H1 (cell line): ENCODE data around the gene KAZALD1. TPM values are rescaled to one million over a fixed set of nuclear protein-coding genes. Genes with fewer than 3 reads are reported as not detected.

Experiments used
- CTCF ChIA-PET: fragments of 300-600 bp; sonication (Branson Sonifier 250); formaldehyde crosslinking; loops from one replicate; lab custom pipeline; 2021; ENCODE audit not compliant: partially characterized antibody; lab: Charles Lee
- POLR2A ChIA-PET: fragments of 300-600 bp; sonication (Branson Sonifier 250); formaldehyde crosslinking; loops from one replicate; lab custom pipeline; 2021; ENCODE audit warnings: inconsistent platforms; ENCODE audit not compliant: partially characterized antibody; lab: Charles Lee
- DNase-seq, 2 experiments: peaks; one replicate each; pipeline versions ENCODE4 v3.0.0 to v3.0.0-alpha.2; 2010 to 2022; ENCODE audit warnings: low spot score in 2 of 2, low read depth in 1 of 2, mixed read lengths in 1 of 2
- FAIRE-seq: peaks from 2 replicates; lab custom pipeline; 2011; peaks lifted over from hg19 to GRCh38; lab: Jason Lieb, UNC
- H2AFZ ChIP-seq: 2 replicates; pipeline ENCODE4 v1.8.1; 2012; ENCODE audit warnings: low read length, inconsistent platforms
- H2AK5ac ChIP-seq: 2 replicates; pipeline ENCODE4 v1.6.1; 2013; ENCODE audit warnings: low read depth, low read length
- H2BK120ac ChIP-seq: replicated peaks from 2 replicates; pipeline ENCODE3; 2013; ENCODE audit warnings: low read depth, low read length, inconsistent platforms
- H2BK12ac ChIP-seq: 2 replicates; pipeline ENCODE4 v1.6.1; 2013; ENCODE audit warnings: low read depth, low read length
- H2BK15ac ChIP-seq: 2 replicates; pipeline ENCODE4 v1.6.1; 2013; ENCODE audit warnings: low read length
- H2BK20ac ChIP-seq: 2 replicates; pipeline ENCODE4 v1.6.1; 2013; ENCODE audit warnings: low read length
- H2BK5ac ChIP-seq: 2 replicates; pipeline ENCODE4 v1.6.1; 2013; ENCODE audit warnings: low read depth, low read length
- H3K14ac ChIP-seq: 2 replicates; pipeline ENCODE4 v1.6.1; 2013; ENCODE audit warnings: inconsistent platforms; ENCODE audit not compliant: insufficient read length
- H3K18ac ChIP-seq: 2 replicates; pipeline ENCODE4 v1.6.1; 2013; ENCODE audit warnings: low read length; ENCODE audit errors: extremely low read depth
- H3K23ac ChIP-seq: 2 replicates; pipeline ENCODE4 v1.6.1; 2013; ENCODE audit warnings: inconsistent platforms; ENCODE audit not compliant: insufficient read length
- H3K23me2 ChIP-seq: 2 replicates; pipeline ENCODE4 v1.6.1; 2013; ENCODE audit warnings: low read depth, low read length
- H3K27ac ChIP-seq: 2 replicates; pipeline ENCODE4 v1.6.1; 2011; ENCODE audit warnings: low read depth, low read length, inconsistent platforms
- H3K27me3 ChIP-seq, 4 experiments: replicated peaks in 1 of 4; 1 replicate in 1 of 4; 2 replicates in 3 of 4; pipeline versions ENCODE4 v1.6.1 to v1.8.1; 2011 to 2013; ENCODE audit warnings: low read length in 3 of 4, mild to moderate bottlenecking in 3 of 4, inconsistent platforms in 2 of 4, mixed read lengths in 2 of 4, moderate library complexity in 1 of 4; ENCODE audit not compliant: control insufficient read depth in 3 of 4, insufficient read depth in 3 of 4; ENCODE audit errors: extremely low read depth in 1 of 4
- H3K36me3 ChIP-seq, 4 experiments: 2 replicates each; pipeline versions ENCODE4 v1.6.1 to v1.8.1; 2011 to 2013; ENCODE audit warnings: mild to moderate bottlenecking in 4 of 4, low read length in 3 of 4, moderate library complexity in 2 of 4, control low read depth in 1 of 4, inconsistent platforms in 1 of 4; ENCODE audit not compliant: insufficient read depth in 4 of 4, control insufficient read depth in 2 of 4
- H3K4ac ChIP-seq: replicated peaks from 2 replicates; pipeline ENCODE3; 2013; ENCODE audit warnings: low read length, low read depth, mixed read lengths, inconsistent platforms; ENCODE audit not compliant: insufficient read length
- H3K4me1 ChIP-seq, 4 experiments: replicated peaks in 1 of 4; 1 replicate in 1 of 4; 2 replicates in 3 of 4; pipeline versions ENCODE4 v1.6.1 to v1.8.1; 2011 to 2013; ENCODE audit warnings: low read length in 3 of 4, inconsistent platforms in 2 of 4, mixed read lengths in 1 of 4; ENCODE audit not compliant: insufficient read depth in 4 of 4, control insufficient read depth in 3 of 4
- H3K4me2 ChIP-seq, 2 experiments: 2 replicates each; pipeline versions ENCODE4 v1.6.1 to v1.8.1; 2011 to 2013; ENCODE audit warnings: low read depth in 2 of 2, low read length in 2 of 2, control low read depth in 1 of 2, inconsistent platforms in 1 of 2, mild to moderate bottlenecking in 1 of 2; ENCODE audit not compliant: insufficient read depth in 1 of 2
- H3K4me3 ChIP-seq, 4 experiments: fragments of 200-600, 300-600 bp in 1 of 4; sonication (generic), shearing (Covaris generic), sonication (Bioruptor Twin) in 1 of 4; 2 replicates each; pipeline versions ENCODE4 v1.5.1 to v1.8.1; 2011 to 2016; ENCODE audit warnings: low read length in 4 of 4, low read depth in 3 of 4, control low read depth in 2 of 4, inconsistent platforms in 2 of 4, mild to moderate bottlenecking in 2 of 4, mixed read lengths in 1 of 4, moderate library complexity in 1 of 4; ENCODE audit not compliant: insufficient read depth in 2 of 4; ENCODE audit errors: extremely low read depth in 1 of 4
- H3K56ac ChIP-seq: replicated peaks from 2 replicates; pipeline ENCODE3; 2013; ENCODE audit warnings: low read depth, mild to moderate bottlenecking, mixed read lengths, low read length, inconsistent platforms; ENCODE audit not compliant: insufficient read length
- H3K79me1 ChIP-seq: 2 replicates; pipeline ENCODE4 v1.6.1; 2013; ENCODE audit warnings: low read depth, low read length, control low read depth
- H3K79me2 ChIP-seq, 2 experiments: 2 replicates each; pipeline versions ENCODE4 v1.6.1 to v1.8.1; 2012 to 2013; ENCODE audit warnings: low read length in 2 of 2, mild to moderate bottlenecking in 2 of 2, inconsistent platforms in 1 of 2; ENCODE audit not compliant: insufficient read depth in 2 of 2, control insufficient read depth in 1 of 2
- H3K9ac ChIP-seq, 4 experiments: replicated peaks in 1 of 4; 1 replicate in 1 of 4; 2 replicates in 3 of 4; pipeline versions ENCODE4 v1.6.1 to v1.8.1; 2011 to 2013; ENCODE audit warnings: low read depth in 3 of 4, low read length in 3 of 4, control low read depth in 2 of 4, mild to moderate bottlenecking in 2 of 4, moderate library complexity in 2 of 4, inconsistent platforms in 1 of 4; ENCODE audit errors: extremely low read depth in 1 of 4
- H3K9me3 ChIP-seq, 2 experiments: 2 replicates each; pipeline versions ENCODE4 v1.6.1 to v1.8.1; 2012 to 2013; ENCODE audit warnings: mild to moderate bottlenecking in 2 of 2, moderate library complexity in 2 of 2, control low read depth in 1 of 2, inconsistent platforms in 1 of 2, low read depth in 1 of 2, low read length in 1 of 2, mixed read lengths in 1 of 2; ENCODE audit not compliant: insufficient read depth in 2 of 2
- H4K20me1 ChIP-seq, 2 experiments: replicated peaks in 1 of 2; 2 replicates each; pipeline versions ENCODE3 to v1.8.1; 2011 to 2013; ENCODE audit warnings: inconsistent platforms in 2 of 2, low read length in 2 of 2, mild to moderate bottlenecking in 1 of 2; ENCODE audit not compliant: insufficient read depth in 2 of 2, control insufficient read depth in 1 of 2
- H4K5ac ChIP-seq: 2 replicates; pipeline ENCODE4 v1.6.1; 2013; ENCODE audit warnings: low read length, low read depth, mixed read lengths, inconsistent platforms; ENCODE audit not compliant: insufficient read length
- H4K8ac ChIP-seq: 2 replicates; pipeline ENCODE4 v1.8.0; 2013; ENCODE audit warnings: mild to moderate bottlenecking, moderate library complexity, low read length, inconsistent platforms; ENCODE audit not compliant: insufficient read depth; ENCODE audit errors: extremely low read depth
- H4K91ac ChIP-seq: replicated peaks from 2 replicates; pipeline ENCODE3; 2013; ENCODE audit warnings: low read length, mixed read lengths, inconsistent platforms; ENCODE audit not compliant: insufficient read length
- ATF2 ChIP-seq: IDR thresholded peaks from 2 replicates; pipeline ENCODE4 v1.6.1; 2012; ENCODE audit warnings: low read length, inconsistent platforms
- ATF3 ChIP-seq: IDR thresholded peaks from 2 replicates; pipeline ENCODE4 v1.6.1; 2011; ENCODE audit warnings: low read depth, mild to moderate bottlenecking, low read length; ENCODE audit not compliant: insufficient read depth
- CTCF ChIP-seq, 3 experiments: IDR thresholded peaks; 1 replicate in 2 of 3; 2 replicates in 1 of 3; pipeline versions ENCODE4 v1.5.1 to v1.6.1; 2011; ENCODE audit warnings: low read length in 3 of 3, mild to moderate bottlenecking in 3 of 3, inconsistent platforms in 2 of 3, low read depth in 1 of 3, moderate library complexity in 1 of 3; ENCODE audit not compliant: insufficient read depth in 1 of 3; ENCODE audit errors: control extremely low read depth in 1 of 3
- EP300 ChIP-seq, 2 experiments: IDR thresholded peaks; 1 replicate in 1 of 2; 2 replicates in 1 of 2; pipeline ENCODE4 v1.6.1; 2011 to 2012; ENCODE audit warnings: low read depth in 2 of 2, low read length in 2 of 2, mild to moderate bottlenecking in 2 of 2, borderline replicate concordance in 1 of 2, inconsistent platforms in 1 of 2, moderate library complexity in 1 of 2
- PHF8 ChIP-seq: fragments of 200-600 bp; sonication (generic); conservative IDR thresholded peaks from 2 replicates; pipeline ENCODE4 v1.7.1; 2012; ENCODE audit warnings: low read depth, mild to moderate bottlenecking, inconsistent platforms, low read length, moderate library complexity
- SP4 ChIP-seq: IDR thresholded peaks from 2 replicates; pipeline ENCODE4 v1.6.1; 2012; ENCODE audit warnings: low read length, inconsistent platforms
- WGBS, 2 experiments: shearing (Covaris generic) in 1 of 2; methylation state at CpG; one replicate each; pipeline versions ENCODE4 v1.1.6 to v1.1.7; 2013 to 2015; ENCODE audit warnings: low lambda C conversion rate in 2 of 2, mixed read lengths in 2 of 2, inconsistent platforms in 1 of 2, low coverage in 1 of 2, missing lambda C conversion rate in 1 of 2; ENCODE audit not compliant: insufficient replicate concordance in 2 of 2, insufficient coverage in 1 of 2, insufficient read length in 1 of 2; ENCODE audit errors: extremely low coverage in 1 of 2, missing lambda C conversion rate in 1 of 2; 5-methylcytosine and 5-hydroxymethylcytosine counted together
- polyA plus RNA-seq, 7 experiments: library from polyadenylated mRNA; depleted of rRNA in 3 of 7; stranded (reverse) in 5 of 7; unstranded in 2 of 7; fragments of >200 nt in 5 of 7; fragments of 200-250 nt in 2 of 7; gene quantifications; 1 replicate in 5 of 7; 2 replicates in 1 of 7; 4 replicates in 1 of 7; pipeline versions ENCODE4 v1.2.1 to v1.2.3, GENCODE V29; 2011 to 2013; ENCODE audit warnings: missing spikeins in 2 of 7, mixed read lengths in 2 of 7
- total RNA-seq: library from RNA; stranded (reverse); fragmentation: NEBNext Ultra II Directional; extraction: Animal tissue kit (Norgen Biotek cat#: 25700); gene quantifications from 2 replicates; pipeline ENCODE4 v1.2.1, GENCODE V29; 2021

Gene KAZALD1
- total and polyA plus RNA-seq, 2 of the 8 experiments (the other 6 are each of a cell fraction or from before 2014, with no cell fraction given), result 0.65 to 1.9 TPM

- no peak overlapping the region for H2AFZ ChIP-seq
- ChIA-PET POLR2A (no interaction called here), CTCF (interaction anchor here (0.5 to 51.8 kb wide), 6 partner anchors 9 to 473 kb away, joined by 3 to 2176 read pairs (median 76); partner anchors contain the start of genes KAZALD1, PDZD7 and SFXN3)
- H4K8ac ChIP-seq, result no peak overlapping the region
- no peak overlapping the region for H3K14ac ChIP-seq
- no peak overlapping the region for H2BK12ac ChIP-seq
- H3K23me2 ChIP-seq, result peaks cover 11% of the 10 kb centered on the region
- no peak overlapping the region for H4K91ac ChIP-seq
- H3K27me3 ChIP-seq, result peaks cover 1 to 38% (median 33%) of the 10 kb centered on the region in 4 experiments
- H2BK5ac ChIP-seq, result no peak overlapping the region
- H2BK20ac ChIP-seq, result no peak overlapping the region
- no peak overlapping the region for H3K18ac ChIP-seq
- no peak overlapping the region for H3K27ac ChIP-seq
- no peaks in the 10 kb centered on the region for H3K79me2 ChIP-seq
- peaks cover 0 to 12% (median 10%) of the 10 kb centered on the region in 4 experiments; a peak in 6 of 7 replicates for H3K4me1 ChIP-seq
- H3K36me3 ChIP-seq, result no peaks in the 10 kb centered on the region
- H2AK5ac ChIP-seq, result no peak overlapping the region
- no peak for DNase-seq
- H4K5ac ChIP-seq, result no peak overlapping the region
- no peak overlapping the region for H3K4me2 ChIP-seq
- H3K79me1 ChIP-seq, result no peaks in the 10 kb centered on the region
- no peak overlapping the region for H2BK15ac ChIP-seq
- H3K23ac ChIP-seq, result no peak overlapping the region
- no peak overlapping the region for H3K4ac ChIP-seq
- 77% methylated on average over 9 of the region's 10 CpGs; no CpG with 5 or more reads in 1 of the 2 experiments for WGBS, 2 experiments
- peaks cover 0 to 3% of the 10 kb centered on the region in 2 experiments for H4K20me1 ChIP-seq
- H3K9me3 ChIP-seq, result no peaks in the 10 kb centered on the region
- no peak overlapping the region for H2BK120ac ChIP-seq
- H3K4me3 ChIP-seq, result no peak overlapping the region
- H3K9ac ChIP-seq, result no peak overlapping the region
- FAIRE-seq, result no peak
- H3K56ac ChIP-seq, result no peak overlapping the region
- no peak for TF ChIP-seq SP4
- TF ChIP-seq PHF8, result no peak
- no peak for TF ChIP-seq CTCF (IDR thresholded peaks at IDR 0.05; ENCODE audit: control extremely low read depth in 1 of 3, insufficient read depth in 1 of 3, low read depth in 1 of 3, low read length in 3 of 3)
- no peak for TF ChIP-seq ATF2
- TF ChIP-seq EP300 (IDR thresholded peaks at IDR 0.05; ENCODE audit: borderline replicate concordance in 1 of 2, low read depth in 2 of 2, low read length in 2 of 2), result no peak
- no peak for TF ChIP-seq ATF3
Measured at GRCh38 chr10:101035916-101036702, 25.7 kb upstream of the KAZALD1 start.
